ENCODE results near the gene EIF4G1. TPM values are rescaled to one million over a fixed set of nuclear protein-coding genes. Genes with fewer than 3 reads are reported as not detected.

The EIF4G1 gene
- total and polyA plus RNA-seq, 2 of the 4 experiments (the other 2 are of a cell fraction), result 225 to 274 TPM

- Histone ChIP-seq H2AFZ (replicated peaks; ENCODE audit: low read length, poor library complexity) (no peak overlapping the region), H3K9ac (ENCODE audit: low read depth, low read length) (no peak overlapping the region), H3K79me1 (ENCODE audit: low read depth in 1 of 2, low read length in 2 of 2) (no peaks in the 10 kb centered on the region), H3K9me1 (ENCODE audit: insufficient read depth, low read length) (peaks cover 9% of the 10 kb centered on the region; the same call in 1 of the 2 replicates), H2AK9ac (replicated peaks; ENCODE audit: low read depth, low read length, poor library complexity) (no peak overlapping the region), H3K4ac (ENCODE audit: low read depth, low read length) (no peak overlapping the region), H3K23ac (ENCODE audit: low read depth, low read length) (no peak overlapping the region), H4K5ac (ENCODE audit: low read depth, low read length) (no peak overlapping the region), H3K27ac (ENCODE audit: insufficient read depth, low read length) (no peak overlapping the region), H3K4me3 (ENCODE audit: insufficient read depth, low read depth, low read length) (no peak overlapping the region), H3K4me2 (ENCODE audit: low read depth, low read length) (no peak overlapping the region), H3K36me3 (ENCODE audit: control insufficient read depth, insufficient read depth, low read length) (peaks cover 22% of the 10 kb centered on the region), H3K9me3 (ENCODE audit: control insufficient read depth, insufficient read depth, low read length) (no peaks in the 10 kb centered on the region), H3K56ac (ENCODE audit: extremely low read depth, insufficient read depth, low read length) (no peak overlapping the region), H4K20me1 (ENCODE audit: insufficient read depth, low read length) (no peaks in the 10 kb centered on the region; the same call in 1 of the 2 replicates), H2BK5ac (ENCODE audit: low read depth, low read length, poor library complexity, severe bottlenecking) (no peak overlapping the region), H2AK5ac (ENCODE audit: low read depth, low read length) (no peak overlapping the region), H2BK20ac (ENCODE audit: low read depth, low read length) (no peak overlapping the region), H3K18ac (ENCODE audit: low read depth, low read length) (no peak overlapping the region), H2BK15ac (ENCODE audit: low read depth, low read length) (no peak overlapping the region), H3K14ac (replicated peaks; ENCODE audit: low read depth, low read length) (no peak overlapping the region), H2BK120ac (ENCODE audit: low read depth, low read length) (no peak overlapping the region), H3K4me1 (ENCODE audit: control insufficient read depth, insufficient read depth, low read length) (no peaks in the 10 kb centered on the region), H4K8ac (ENCODE audit: low read depth in 2 of 2, low read length in 2 of 2) (no peak overlapping the region), H3K27me3 (ENCODE audit: control insufficient read depth, insufficient read depth, low read length) (no peaks in the 10 kb centered on the region), H4K91ac (ENCODE audit: insufficient read depth, low read depth, low read length) (no peak overlapping the region)
- WGBS, 2 experiments (ENCODE audit: extremely low coverage in 2 of 2, insufficient read length in 1 of 2), result 100% methylated on average over 8 of the region's 11 CpGs; no CpG with 5 or more reads in 1 of the 2 experiments
- no peak for DNase-seq
- no peak for ATAC-seq (ENCODE audit: low read depth)
- ChIA-PET POLR2A (ENCODE audit: unreplicated experiment) (no interaction called here), CTCF (interaction anchor here (0.6 kb wide), 2 partner anchors 13 to 96 kb away, joined by 3 to 4 read pairs; no protein-coding TSS in a partner anchor)
- intact Hi-C loops (cut with micrococcal nuclease) (no loop called here), dilution Hi-C loops (cut with HindIII; ENCODE audit: low sequenced_read_pairs, unreplicated experiment) (loop anchor here (25.0 kb wide), 1 partner anchor 184 kb away; no protein-coding TSS in a partner anchor), in situ Hi-C loops (cut with MboI; ENCODE audit: low sequenced_read_pairs) (no loop called here)
- TF ChIP-seq MAFK (IDR thresholded peaks at IDR 0.05; ENCODE audit: low read depth, low read length), result no peak
- TF ChIP-seq BHLHE40 (IDR thresholded peaks at IDR 0.05; ENCODE audit: low read depth, low read length), result no peak
- TF ChIP-seq MXI1 (IDR thresholded peaks at IDR 0.05; ENCODE audit: borderline replicate concordance, low read depth, low read length), result no peak
- BruUV-seq (replicated peaks), result no TSS peak
Measured at GRCh38 chr3:184353546-184353941, 39.1 kb downstream of the EIF4G1 start.

Data from IMR-90 (cell line).